Endothelial cell of umbilical vein (primary cell): ENCODE measurements around the gene SETX. TPM values are rescaled to one million over a fixed set of nuclear protein-coding genes. Genes with fewer than 3 reads are reported as not detected.

Experiments used
- BruUV-seq: library from RNA; stranded (reverse); fragments of 400-500 nt; replicated peaks from 2 replicates; lab custom pipeline; 2021; lab: Mats Ljungman, UMichigan
- CTCF ChIA-PET: fragments of 300-600, 350-600 bp; sonication (Branson Sonifier 250); formaldehyde crosslinking; loops from one replicate; lab custom pipeline; 2021; ENCODE audit warnings: antibody characterized with exemption, inconsistent platforms; lab: Charles Lee
- POLR2A ChIA-PET: fragments of 300-600, 350-600 bp; sonication (Branson Sonifier 250); formaldehyde crosslinking; loops from one replicate; lab custom pipeline; 2021; ENCODE audit warnings: antibody characterized with exemption, inconsistent platforms; lab: Charles Lee
- DNase-seq: peaks from one replicate; pipeline ENCODE4 v3.0.0-alpha.2; 2011; ENCODE audit warnings: low read depth, low spot score
- FAIRE-seq: peaks from 2 replicates; lab custom pipeline; 2011; peaks lifted over from hg19 to GRCh38; lab: Jason Lieb, UNC
- H2AFZ ChIP-seq: 2 replicates; pipeline ENCODE4 v1.6.0; 2012; ENCODE audit warnings: low read depth, low read length, control low read depth, inconsistent platforms
- H3K27ac ChIP-seq: 2 replicates; pipeline ENCODE4 v1.5.1; 2011; ENCODE audit warnings: low read depth, mild to moderate bottlenecking, control low read depth, low read length, moderate library complexity; ENCODE audit not compliant: insufficient read depth
- H3K27me3 ChIP-seq, 2 experiments: 2 replicates each; pipeline versions ENCODE4 v1.6.0 to v1.6.1; 2011; ENCODE audit warnings: low read length in 2 of 2, mixed read lengths in 1 of 2; ENCODE audit not compliant: control insufficient read depth in 2 of 2, insufficient read depth in 2 of 2
- H3K36me3 ChIP-seq, 2 experiments: 2 replicates in 1 of 2; 3 replicates in 1 of 2; pipeline ENCODE4 v1.5.1; 2011; ENCODE audit warnings: low read length in 2 of 2, mild to moderate bottlenecking in 1 of 2, moderate library complexity in 1 of 2; ENCODE audit not compliant: control insufficient read depth in 2 of 2, insufficient read depth in 2 of 2; ENCODE audit errors: extremely low read depth in 1 of 2
- H3K4me1 ChIP-seq: 3 replicates; pipeline ENCODE4 v1.5.1; 2011; ENCODE audit warnings: mild to moderate bottlenecking, low read length; ENCODE audit not compliant: control insufficient read depth, insufficient read depth; ENCODE audit errors: extremely low read depth
- H3K4me2 ChIP-seq: 2 replicates; pipeline ENCODE4 v1.6.1; 2011; ENCODE audit warnings: low read length, control low read depth, mixed read lengths; ENCODE audit not compliant: insufficient read depth
- H3K4me3 ChIP-seq, 3 experiments: fragments of 200-600 bp in 1 of 3; sonication (generic), shearing (Covaris generic) in 1 of 3; replicated peaks in 1 of 3; 2 replicates each; pipeline ENCODE4 v1.5.1; 2011 to 2016; ENCODE audit warnings: control low read depth in 3 of 3, low read length in 3 of 3, mild to moderate bottlenecking in 2 of 3, inconsistent platforms in 1 of 3, low read depth in 1 of 3, moderate library complexity in 1 of 3; ENCODE audit not compliant: insufficient read depth in 1 of 3
- H3K79me2 ChIP-seq: 2 replicates; pipeline ENCODE4 v1.6.0; 2012; ENCODE audit warnings: low read length, inconsistent platforms; ENCODE audit not compliant: control insufficient read depth, insufficient read depth
- H3K9ac ChIP-seq: replicated peaks from 2 replicates; pipeline ENCODE3; 2011; ENCODE audit warnings: low read length, control low read depth; ENCODE audit not compliant: insufficient read depth; ENCODE audit errors: extremely low read depth
- H3K9me1 ChIP-seq: replicated peaks from 3 replicates; pipeline ENCODE4 v1.6.0; 2011; ENCODE audit warnings: mild to moderate bottlenecking, low read length; ENCODE audit not compliant: control insufficient read depth, insufficient read depth; ENCODE audit errors: extremely low read depth
- H3K9me3 ChIP-seq: replicated peaks from 2 replicates; pipeline ENCODE4 v1.5.1; 2012; ENCODE audit warnings: low read length, inconsistent platforms; ENCODE audit not compliant: control insufficient read depth, insufficient read depth
- H4K20me1 ChIP-seq: replicated peaks from 2 replicates; pipeline ENCODE3; 2011; ENCODE audit warnings: mild to moderate bottlenecking, low read length; ENCODE audit not compliant: control insufficient read depth, insufficient read depth; ENCODE audit errors: extremely low read depth
- CTCF ChIP-seq, 2 donors: IDR thresholded peaks; 1 replicate in 1 of 2; 2 replicates in 1 of 2; pipeline ENCODE4 v1.5.1; 2011; ENCODE audit warnings: low read length in 2 of 2, mild to moderate bottlenecking in 2 of 2, moderate library complexity in 2 of 2, control low read depth in 1 of 2, inconsistent platforms in 1 of 2, low read depth in 1 of 2; ENCODE audit not compliant: insufficient read depth in 1 of 2; ENCODE audit errors: extremely low read depth in 1 of 2
- EZH2 ChIP-seq: IDR thresholded peaks from 2 replicates; pipeline ENCODE4 v1.6.1; 2012; ENCODE audit warnings: borderline replicate concordance, low read depth, mild to moderate bottlenecking, moderate library complexity, low read length, inconsistent platforms; ENCODE audit not compliant: severe bottlenecking
- FOS ChIP-seq: IDR thresholded peaks from 2 replicates; pipeline ENCODE4 v1.6.1; 2011; ENCODE audit warnings: mild to moderate bottlenecking, low read length, moderate library complexity, borderline replicate concordance; ENCODE audit not compliant: insufficient read depth
- GATA2 ChIP-seq: IDR thresholded peaks from 2 replicates; pipeline ENCODE4 v1.7.0; 2011; ENCODE audit warnings: low read depth, mild to moderate bottlenecking, moderate library complexity, mixed read lengths, low read length; ENCODE audit not compliant: insufficient read length, insufficient read depth
- JUN ChIP-seq: IDR thresholded peaks from 2 replicates; pipeline ENCODE4 v1.6.1; 2011; ENCODE audit warnings: borderline replicate concordance, low read depth; ENCODE audit not compliant: insufficient read length, insufficient read depth
- MAX ChIP-seq: IDR thresholded peaks from 2 replicates; pipeline ENCODE4 v1.6.1; 2011; ENCODE audit not compliant: insufficient read depth, insufficient read length
- MYC ChIP-seq: IDR thresholded peaks from one replicate; pipeline ENCODE4 v1.6.1; 2011; ENCODE audit warnings: mild to moderate bottlenecking, low read depth, low read length
- POLR2A ChIP-seq: IDR thresholded peaks from 2 replicates; pipeline ENCODE4 v1.6.1; 2012; ENCODE audit warnings: low read depth, mild to moderate bottlenecking, control low read depth, low read length
- POLR2AphosphoS5 ChIP-seq: IDR thresholded peaks from 2 replicates; pipeline ENCODE4 v1.6.1; 2012; ENCODE audit warnings: low read depth, mild to moderate bottlenecking, control low read depth, low read length, moderate library complexity; ENCODE audit not compliant: insufficient read depth
- dilution Hi-C: fragments of 300-500 bp; cut with MboI; formaldehyde crosslinking; loops from one replicate; pipeline ENCODE4 v1.15.0; 2019; ENCODE audit warnings: low sequenced_read_pairs; ENCODE audit not compliant: extremely low pct_ligation_motif_present
- intact Hi-C: fragments of 100-400 bp; cut with micrococcal nuclease; formaldehyde crosslinking; loops from one replicate; pipeline ENCODE4 v1.10.0; 2022
- polyA plus RNA-seq, 4 experiments: library from polyadenylated mRNA; depleted of rRNA in 3 of 4; stranded (reverse) in 3 of 4; unstranded in 1 of 4; fragments of >200 nt; gene quantifications; 2 replicates each; pipeline versions ENCODE4 v1.2.1 to v1.2.3, GENCODE V29; 2011 to 2012; ENCODE audit warnings: missing spikeins in 1 of 4
- total RNA-seq: library from RNA; stranded (reverse); gene quantifications from 2 replicates; pipeline ENCODE4 v1.2.3, GENCODE V29; 2021

The SETX gene
- total and polyA plus RNA-seq, 2 donors (not counting 3 experiments of a cell fraction or from before 2014, with no cell fraction given), result 20.9 to 47.7 TPM

- TF ChIP-seq POLR2AphosphoS5 (no peak), JUN (no peak), FOS (no peak), MAX (no peak), MYC (no peak), POLR2A (no peak), GATA2 (no peak), EZH2 (no peak), CTCF (IDR thresholded peaks at IDR 0.05; ENCODE audit: extremely low read depth in 1 of 2, insufficient read depth in 1 of 2, low read depth in 1 of 2, low read length in 2 of 2) (no peak)
- H3K4me3 ChIP-seq, result no peak overlapping the region
- no peaks in the 10 kb centered on the region for H3K4me1 ChIP-seq
- dilution Hi-C loops, result no loop called here
- FAIRE-seq (no peak), DNase-seq (no peak)
- no peak overlapping the region for H3K9ac ChIP-seq
- H4K20me1 ChIP-seq, result no peaks in the 10 kb centered on the region
- ChIA-PET CTCF (interaction anchor here (1.0 to 10.1 kb wide), 5 partner anchors 13 to 478 kb away, joined by 3 to 408 read pairs (median 4); no protein-coding TSS in a partner anchor), POLR2A (no interaction called here)
- H3K9me3 ChIP-seq, result no peaks in the 10 kb centered on the region
- BruUV-seq, result no TSS peak
- intact Hi-C loops, result no loop called here
- no peaks in the 10 kb centered on the region for H3K79me2 ChIP-seq
- H3K27me3 ChIP-seq, result peaks cover 0 to 7% of the 10 kb centered on the region in 2 experiments
- no peak overlapping the region for H3K27ac ChIP-seq
- no peak overlapping the region for H3K4me2 ChIP-seq
- no peak overlapping the region for H2AFZ ChIP-seq
- no peaks in the 10 kb centered on the region for H3K9me1 ChIP-seq
- no peaks in the 10 kb centered on the region for H3K36me3 ChIP-seq
Measured at GRCh38 chr9:132233138-132233537, 121.6 kb downstream of the SETX start.
